Measurements from ENCODE around the gene CWC25. TPM values are rescaled to one million over a fixed set of nuclear protein-coding genes. Genes with fewer than 3 reads are reported as not detected.

Gene CWC25
- total and polyA plus RNA-seq, 2 experiments from 2014 or later = 9.4 to 14.6 TPM

- Histone ChIP-seq H3K9me3 (ENCODE audit: low read depth) (no peaks in the 10 kb centered on the region), H3K4me3 (no peak overlapping the region), H3K4me1 (ENCODE audit: low read depth) (no peaks in the 10 kb centered on the region), H3K27ac (peak overlapping the region; percentile 40), H3K27me3 (no peaks in the 10 kb centered on the region), H3K36me3 (peaks cover 57% of the 10 kb centered on the region)
- DNase-seq (ENCODE audit: low read depth in 1 of 2, low spot score in 1 of 2) = no peak
- no peak for TF ChIP-seq CTCF (IDR thresholded peaks at IDR 0.05; ENCODE audit: low read depth, low read length)
Measured at GRCh38 chr17:38768417-38768816, 56.7 kb downstream of the CWC25 start.

GRCh38 chr17:38766341-38766740 is 58.8 kb downstream of the CWC25 start:
- DNase-seq (ENCODE audit: low read depth in 1 of 2, low spot score in 1 of 2) = no peak
- H3K36me3 ChIP-seq = peaks cover 50% of the 10 kb centered on the region
- TF ChIP-seq CTCF (IDR thresholded peaks at IDR 0.05; ENCODE audit: low read depth, low read length) = no peak

GRCh38 chr17:38762231-38762630 is 62.9 kb downstream of the CWC25 start:
- no peak for TF ChIP-seq CTCF (IDR thresholded peaks at IDR 0.05; ENCODE audit: low read depth, low read length)
- Histone ChIP-seq H3K4me1 (ENCODE audit: low read depth) (no peaks in the 10 kb centered on the region), H3K4me3 (no peak overlapping the region), H3K36me3 (peaks cover 47% of the 10 kb centered on the region), H3K9me3 (ENCODE audit: low read depth) (no peaks in the 10 kb centered on the region), H3K27ac (no peak overlapping the region), H3K27me3 (no peaks in the 10 kb centered on the region)
- no peak for DNase-seq (ENCODE audit: low read depth in 1 of 2, low spot score in 1 of 2)

More at GRCh38 chr17:38766341-38766740, 58.8 kb downstream of the CWC25 start:
- Histone ChIP-seq H3K4me3 (no peak overlapping the region), H3K4me1 (ENCODE audit: low read depth) (no peaks in the 10 kb centered on the region), H3K27ac (no peak overlapping the region), H3K27me3 (no peaks in the 10 kb centered on the region), H3K9me3 (ENCODE audit: low read depth) (no peaks in the 10 kb centered on the region)

GRCh38 chr17:38761612-38762011 is 63.5 kb downstream of the CWC25 start:
- no peaks in the 10 kb centered on the region for H3K9me3 ChIP-seq (ENCODE audit: low read depth)
- DNase-seq (ENCODE audit: low read depth in 1 of 2, low spot score in 1 of 2) = peak; percentile 35 to 36
- H3K27me3 ChIP-seq = no peaks in the 10 kb centered on the region
- H3K27ac ChIP-seq = no peak overlapping the region
- TF ChIP-seq CTCF (IDR thresholded peaks at IDR 0.05; ENCODE audit: low read depth, low read length) = peak; percentile 36
- peaks cover 46% of the 10 kb centered on the region for H3K36me3 ChIP-seq
- H3K4me1 ChIP-seq (ENCODE audit: low read depth) = no peaks in the 10 kb centered on the region
- H3K4me3 ChIP-seq = no peak overlapping the region

- Histone ChIP-seq H3K4me3 (peak overlapping the region; percentile 97), H3K4me1 (ENCODE audit: low read depth) (peaks cover 12% of the 10 kb centered on the region), H3K9me3 (ENCODE audit: low read depth) (no peaks in the 10 kb centered on the region), H3K27me3 (no peaks in the 10 kb centered on the region), H3K27ac (peak overlapping the region; percentile 44), H3K36me3 (peaks cover 10% of the 10 kb centered on the region)
- no peak for TF ChIP-seq CTCF (IDR thresholded peaks at IDR 0.05; ENCODE audit: low read depth, low read length)
- DNase-seq (ENCODE audit: low read depth in 1 of 2, low spot score in 1 of 2) = no peak
Measured at GRCh38 chr17:38753071-38753506, 72.0 kb downstream of the CWC25 start.
